ENCODE results near the gene PEX6. TPM values are rescaled to one million over a fixed set of nuclear protein-coding genes. Genes with fewer than 3 reads are reported as not detected.

PEX6 gene
- total and polyA plus RNA-seq, 8 donors, result 5.5 to 118 (median 15.7) TPM

DNA sequence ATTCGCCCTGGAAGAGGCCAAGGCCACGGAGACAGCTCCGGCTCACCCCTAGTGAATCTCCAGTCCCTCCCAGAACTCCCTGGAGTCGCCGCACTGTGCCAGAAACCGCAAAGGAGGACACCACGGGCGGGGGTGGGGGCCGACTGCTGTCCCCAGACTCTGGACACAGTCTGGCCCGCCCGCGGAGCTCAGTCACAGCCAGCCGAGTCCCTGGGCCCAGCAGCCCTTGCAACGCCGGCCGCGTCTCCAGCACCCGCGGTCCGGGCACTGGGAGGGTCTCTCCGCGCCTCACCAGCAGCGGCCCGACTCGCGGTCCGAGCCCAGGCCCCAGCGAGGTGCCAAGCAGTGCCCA, 518 bp downstream of the PEX6 start:
- 0% methylated on average over 5 to 28 of the region's 28 CpGs for WGBS, 5 donors
- DNase-seq, result peak in 1 of 2 donors; percentile 55
- intact Hi-C loops (cut with DNase I; ENCODE audit: low total_unique reads), result no loop called here

DNA sequence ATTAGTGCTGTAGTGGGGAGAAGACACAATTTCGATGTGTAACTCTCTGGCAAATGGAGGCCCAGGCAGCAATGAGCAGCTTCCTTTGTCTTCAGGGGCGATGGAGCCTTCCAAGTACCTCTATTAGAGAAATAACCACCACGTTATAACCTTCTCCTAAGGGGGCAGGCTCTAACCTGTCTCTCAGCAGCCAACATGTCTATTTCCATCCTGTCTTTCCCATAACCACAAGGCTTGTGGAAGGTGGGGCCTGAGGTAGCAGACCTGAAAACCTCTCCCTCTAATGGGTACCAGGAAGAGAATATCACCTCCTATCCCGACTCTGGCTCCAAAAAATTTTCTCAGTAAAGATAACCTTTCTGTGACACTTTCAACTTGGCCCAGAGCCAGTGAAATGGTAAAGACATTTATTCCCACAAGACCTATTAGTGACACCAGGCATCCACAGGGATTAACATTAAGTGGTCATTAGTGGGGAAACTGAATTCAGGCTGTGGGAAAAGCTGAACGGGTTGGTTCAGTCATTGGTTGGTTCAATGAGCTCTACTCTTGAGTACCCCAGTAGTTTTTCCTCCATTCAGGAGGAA, 4.0 kb downstream of the PEX6 start:
- Histone ChIP-seq H3K9me3 (no peaks in the 10 kb centered on the region), H3K4me1 (peaks cover 21 to 49% (median 37%) of the 10 kb centered on the region in 4 donors), H3K27ac (no peak overlapping the region), H3K4me3 (no peak overlapping the region), H3K27me3 (no peaks in the 10 kb centered on the region), H3K36me3 (peaks cover 0 to 11% (median 9%) of the 10 kb centered on the region in 4 donors)
- WGBS, 5 donors, result 69 to 78% (median 75%) methylated on average over 5 of the region's 5 CpGs
- TF ChIP-seq, protein P1, sequence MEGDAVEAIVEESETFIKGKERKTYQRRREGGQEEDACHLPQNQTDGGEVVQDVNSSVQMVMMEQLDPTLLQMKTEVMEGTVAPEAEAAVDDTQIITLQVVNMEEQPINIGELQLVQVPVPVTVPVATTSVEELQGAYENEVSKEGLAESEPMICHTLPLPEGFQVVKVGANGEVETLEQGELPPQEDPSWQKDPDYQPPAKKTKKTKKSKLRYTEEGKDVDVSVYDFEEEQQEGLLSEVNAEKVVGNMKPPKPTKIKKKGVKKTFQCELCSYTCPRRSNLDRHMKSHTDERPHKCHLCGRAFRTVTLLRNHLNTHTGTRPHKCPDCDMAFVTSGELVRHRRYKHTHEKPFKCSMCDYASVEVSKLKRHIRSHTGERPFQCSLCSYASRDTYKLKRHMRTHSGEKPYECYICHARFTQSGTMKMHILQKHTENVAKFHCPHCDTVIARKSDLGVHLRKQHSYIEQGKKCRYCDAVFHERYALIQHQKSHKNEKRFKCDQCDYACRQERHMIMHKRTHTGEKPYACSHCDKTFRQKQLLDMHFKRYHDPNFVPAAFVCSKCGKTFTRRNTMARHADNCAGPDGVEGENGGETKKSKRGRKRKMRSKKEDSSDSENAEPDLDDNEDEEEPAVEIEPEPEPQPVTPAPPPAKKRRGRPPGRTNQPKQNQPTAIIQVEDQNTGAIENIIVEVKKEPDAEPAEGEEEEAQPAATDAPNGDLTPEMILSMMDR (IDR thresholded peaks at IDR 0.05), result no peak
- TF ChIP-seq POLR2AphosphoS5 (IDR thresholded peaks at IDR 0.05), result no peak
- TF ChIP-seq EP300 (IDR thresholded peaks at IDR 0.05), result no peak
- TF ChIP-seq POLR2A (IDR thresholded peaks at IDR 0.05), result no peak
- no peak for DNase-seq
- intact Hi-C loops (cut with DNase I; ENCODE audit: low total_unique reads), result no loop called here

More for the DNA sequence above, 518 bp downstream of the PEX6 start:
- peaks cover 22 to 51% (median 40%) of the 10 kb centered on the region in 4 donors for H3K4me1 ChIP-seq
- no peaks in the 10 kb centered on the region for H3K27me3 ChIP-seq
- H3K9me3 ChIP-seq, result no peaks in the 10 kb centered on the region
- H3K4me3 ChIP-seq, result peak overlapping the region; percentile 80 to 97 (median 89)
- H3K27ac ChIP-seq, result peak overlapping the region; percentile 86 to 94 (median 92)
- TF ChIP-seq POLR2AphosphoS5 (IDR thresholded peaks at IDR 0.05) (no peak), POLR2A (IDR thresholded peaks at IDR 0.05) (no peak), EP300 (IDR thresholded peaks at IDR 0.05) (no peak)
- TF ChIP-seq, protein P1 (IDR thresholded peaks at IDR 0.05), result no peak
- H3K36me3 ChIP-seq, result peaks cover 0 to 11% (median 7%) of the 10 kb centered on the region in 4 donors

DNA sequence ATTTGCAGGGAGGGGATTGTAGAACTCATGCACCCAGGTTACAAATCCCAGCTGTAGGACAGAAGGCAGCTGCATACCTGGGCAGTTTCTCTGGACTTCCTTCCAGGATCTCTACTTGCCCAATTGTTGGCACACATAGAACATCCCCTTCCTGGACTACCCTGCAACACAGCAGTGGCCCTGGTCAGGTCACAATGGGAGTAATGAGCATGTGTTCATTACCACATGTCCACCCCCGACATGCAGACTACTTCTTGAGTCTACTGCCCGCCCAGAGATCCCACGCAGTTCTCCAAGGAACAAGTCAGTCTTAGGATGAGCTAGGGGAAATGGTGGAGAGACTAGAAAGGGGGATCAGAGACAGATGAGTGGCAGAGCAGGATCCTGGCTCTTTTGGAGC, 5.1 kb downstream of the PEX6 start:
- H3K9me3 ChIP-seq, result no peaks in the 10 kb centered on the region
- 87 to 97% (median 91%) methylated on average over 3 of the region's 3 CpGs for WGBS, 5 donors
- intact Hi-C loops (cut with DNase I; ENCODE audit: low total_unique reads), result no loop called here
- H3K36me3 ChIP-seq, result peaks cover 4 to 20% (median 17%) of the 10 kb centered on the region in 4 donors
- H3K27me3 ChIP-seq, result no peaks in the 10 kb centered on the region
- H3K4me3 ChIP-seq, result no peak overlapping the region
- no peak overlapping the region for H3K27ac ChIP-seq
- DNase-seq, result no peak
- no peak for TF ChIP-seq POLR2AphosphoS5 (IDR thresholded peaks at IDR 0.05)
- TF ChIP-seq EP300 (IDR thresholded peaks at IDR 0.05), result no peak
- TF ChIP-seq POLR2A (IDR thresholded peaks at IDR 0.05), result no peak
- TF ChIP-seq, protein P1 (IDR thresholded peaks at IDR 0.05), result no peak
- peaks cover 16 to 41% (median 29%) of the 10 kb centered on the region in 4 donors for H3K4me1 ChIP-seq

DNA sequence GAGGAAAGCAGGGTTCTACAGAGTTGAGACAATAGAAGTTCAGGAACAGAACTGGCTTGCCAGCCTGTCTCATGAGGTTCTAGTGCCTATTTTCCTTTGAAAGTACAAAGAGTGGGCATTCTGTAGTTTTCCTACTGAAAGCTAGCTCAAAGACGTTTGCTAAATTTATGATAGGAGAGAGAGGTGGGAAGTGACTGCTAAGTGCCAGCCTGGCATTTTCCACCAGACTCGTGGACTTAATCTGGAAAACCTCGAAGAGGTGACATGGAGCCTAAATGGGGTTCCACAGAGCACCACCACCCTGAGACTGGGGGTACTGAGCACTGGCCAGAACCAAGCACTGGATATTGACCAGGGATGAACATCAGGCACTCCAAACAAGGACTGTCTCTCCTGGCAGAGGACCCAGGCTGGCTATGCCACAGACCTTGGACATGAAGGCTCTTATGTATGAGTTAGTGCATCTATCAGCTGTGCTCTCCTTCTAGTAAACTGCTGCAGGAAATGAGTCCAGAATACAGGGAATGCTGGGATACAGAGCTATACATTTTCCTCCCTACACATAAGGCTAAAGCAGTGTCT, 7.1 kb downstream of the PEX6 start:
- Histone ChIP-seq H3K27ac (no peak overlapping the region), H3K9me3 (no peaks in the 10 kb centered on the region), H3K4me3 (no peak overlapping the region), H3K27me3 (no peaks in the 10 kb centered on the region), H3K36me3 (peaks cover 18 to 40% (median 36%) of the 10 kb centered on the region in 4 donors), H3K4me1 (peaks cover 0 to 25% (median 15%) of the 10 kb centered on the region in 4 donors)
- 79 to 95% (median 86%) methylated on average over 3 of the region's 3 CpGs for WGBS, 5 donors
- intact Hi-C loops (cut with DNase I; ENCODE audit: low total_unique reads), result no loop called here
- TF ChIP-seq POLR2AphosphoS5 (IDR thresholded peaks at IDR 0.05) (no peak), POLR2A (IDR thresholded peaks at IDR 0.05) (no peak)
- TF ChIP-seq, protein P1 (IDR thresholded peaks at IDR 0.05), result no peak
- DNase-seq, result no peak
